Measurements from ENCODE around the gene FAM240A.

The FAM240A gene

GRCh38 chr3:46673151-46674030 is 61.1 kb downstream of the FAM240A start:
- in situ Hi-C loops (cut with MboI; ENCODE audit: low sequenced_read_pairs): no loop called here

DNA sequence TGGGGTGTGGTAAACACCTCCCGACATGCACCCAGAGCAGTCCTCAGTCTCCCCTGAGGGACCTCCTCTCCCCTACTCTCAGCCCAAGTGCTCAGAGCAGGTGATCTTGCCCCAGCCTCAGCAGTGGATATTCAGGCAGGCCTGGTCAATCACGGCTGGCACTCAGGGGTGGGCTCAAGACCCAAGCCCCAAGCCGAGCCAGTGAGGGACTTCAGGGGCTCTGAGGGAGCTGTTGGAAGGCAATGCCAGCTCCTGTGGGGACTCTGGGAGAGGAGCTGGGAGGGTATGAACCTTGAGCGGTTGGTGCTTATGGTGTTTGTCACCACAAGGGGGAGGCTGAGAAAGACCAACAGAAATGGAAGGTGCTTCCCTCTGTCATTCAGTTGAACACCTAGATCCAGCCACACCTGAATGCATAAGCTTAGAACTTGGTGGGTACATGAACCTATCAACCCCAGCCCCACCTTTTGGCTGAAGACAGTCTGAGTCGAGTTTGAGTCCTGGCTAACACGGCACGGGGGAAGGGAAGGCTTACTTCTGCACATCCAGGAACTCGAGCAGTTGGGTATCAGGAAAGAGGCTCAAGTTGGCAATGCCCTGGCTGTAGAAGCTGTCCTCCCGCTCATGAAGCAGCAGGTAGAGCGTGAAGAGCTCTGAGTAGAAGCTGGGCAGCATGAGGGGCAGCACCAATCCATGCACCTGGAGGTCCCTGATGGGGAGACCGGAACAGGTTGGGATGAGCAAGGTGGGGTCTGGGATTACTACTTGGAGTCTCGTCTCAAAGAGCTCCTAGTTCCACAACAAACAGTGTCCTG is 61.9 kb downstream of the FAM240A start:
- in situ Hi-C loops (cut with MboI; ENCODE audit: low sequenced_read_pairs): no loop called here

DNA sequence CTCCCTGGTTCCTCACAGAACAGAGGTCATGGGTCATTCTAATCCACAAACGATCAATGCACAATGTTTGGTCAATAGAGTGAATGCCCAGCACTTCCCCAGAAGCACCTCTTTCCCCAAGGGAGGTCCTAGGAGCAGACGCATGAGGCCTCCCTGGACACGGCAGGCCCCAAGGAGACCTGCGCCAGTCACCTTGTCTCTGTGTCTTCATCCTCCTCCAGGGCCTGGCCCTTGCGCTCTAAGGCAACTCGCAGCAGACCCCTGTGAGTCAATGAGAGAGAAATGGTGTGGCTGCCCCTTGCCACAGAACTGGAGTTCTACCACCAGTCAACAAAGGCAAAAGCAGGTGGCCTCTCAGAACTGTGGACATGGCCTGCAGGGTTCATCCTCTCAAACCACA is 63.1 kb downstream of the FAM240A start:
- in situ Hi-C loops (cut with MboI; ENCODE audit: low sequenced_read_pairs): no loop called here
